Measurements from ENCODE around the gene RSRP1. TPM values are rescaled to one million over a fixed set of nuclear protein-coding genes. Genes with fewer than 3 reads are reported as not detected.
"Not testable (repeated sequence)": the region's sequence is repeated elsewhere in the genome, so short reads cannot be mapped to it uniquely, and the experiment has no call there.

RSRP1 gene
- total RNA-seq, 4 donors from 2014 or later, result 31.4 to 99.8 (median 51.0) TPM

- DNase-seq; H3K27ac ChIP-seq; intact Hi-C loops (cut with DNase I): not testable (repeated sequence)
Measured at GRCh38 chr1:25277295-25277694, 30.0 kb upstream of the RSRP1 start.

DNA sequence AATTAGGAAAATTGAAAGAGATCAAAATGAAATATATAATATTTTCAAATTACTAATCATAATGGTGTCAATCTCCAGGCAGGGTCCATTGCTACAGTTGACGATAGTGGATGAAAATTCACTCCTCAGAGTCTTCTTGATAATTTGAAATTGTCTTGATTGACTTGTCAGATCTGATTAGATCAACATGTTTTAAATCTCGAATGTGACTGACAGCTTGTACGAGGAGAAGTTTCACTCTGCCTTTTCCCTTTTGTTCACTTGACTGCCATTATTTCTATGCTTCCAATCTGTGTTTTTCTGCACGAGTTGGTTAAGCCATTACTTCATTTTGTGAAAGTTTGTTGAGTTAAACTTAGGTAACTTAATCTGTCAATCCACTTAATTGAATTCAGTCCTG lies 28.4 kb upstream of the RSRP1 start:
- H3K9me3 ChIP-seq; H3K27ac ChIP-seq; intact Hi-C loops (cut with DNase I); H3K27me3 ChIP-seq; H3K4me1 ChIP-seq; H3K4me3 ChIP-seq; H3K36me3 ChIP-seq; DNase-seq: not testable (repeated sequence)
- 73 to 74% methylated on average over 4 of the region's 4 CpGs for WGBS, 2 donors

More at GRCh38 chr1:25277295-25277694, 30.0 kb upstream of the RSRP1 start:
- not testable (repeated sequence) for H3K27me3 ChIP-seq, H3K36me3 ChIP-seq, H3K9me3 ChIP-seq, H3K4me3 ChIP-seq, H3K4me1 ChIP-seq
- 70% methylated on average over 1 of the region's 1 CpG; no CpG with 5 or more reads in 1 of the 2 donors for WGBS, 2 donors

GRCh38 chr1:25272238-25272637 lies 25.0 kb upstream of the RSRP1 start, which contains the start of gene RHD:
RHD (plus strand) TSS chr1:25272509; CDS start chr1:25272548, 39 bp downstream.
- intact Hi-C loops (cut with DNase I), result not testable (repeated sequence)

DNA sequence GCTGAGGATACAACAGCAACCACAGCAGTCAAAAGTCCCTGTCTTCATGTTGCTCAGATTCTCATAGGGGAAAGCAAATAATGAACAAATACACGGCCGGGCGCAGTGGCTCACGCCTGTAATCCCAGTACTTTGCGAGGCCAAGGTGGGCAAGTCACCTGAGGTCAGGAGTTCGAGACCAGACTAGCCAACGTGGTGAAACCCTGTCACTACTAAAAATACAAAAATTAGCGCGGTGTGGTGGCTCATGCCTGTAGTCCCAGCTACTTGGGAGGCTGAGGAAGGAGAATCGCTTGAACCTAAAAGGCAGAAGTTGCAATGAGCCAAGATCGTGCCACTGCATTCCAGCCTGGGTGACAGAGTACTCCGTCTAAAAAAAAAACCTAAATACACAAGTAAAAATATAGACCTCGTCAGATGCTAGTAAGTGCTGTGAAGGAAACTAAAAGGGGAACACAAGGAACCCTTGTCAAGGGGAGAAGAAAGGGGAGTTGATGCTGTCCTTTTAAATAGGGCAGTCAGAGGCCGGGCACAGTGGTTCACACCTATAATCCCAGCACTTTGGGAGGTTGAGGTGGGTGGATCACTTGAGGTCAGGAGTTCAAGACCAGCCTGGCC lies 21.0 kb upstream of the RSRP1 start:
- Histone ChIP-seq H3K4me1 (peaks cover 0 to 14% (median 0%) of the 10 kb centered on the region in 3 donors), H3K27ac (peak overlapping the region; percentile 82 to 95 (median 90)), H3K4me3 (peak overlapping the region; percentile 45 to 63 (median 59))
- H3K9me3 ChIP-seq; H3K36me3 ChIP-seq; H3K27me3 ChIP-seq; intact Hi-C loops (cut with DNase I); DNase-seq: not testable (repeated sequence)
- 43 to 46% methylated on average over 5 to 14 of the region's 14 CpGs for WGBS, 2 donors

More at GRCh38 chr1:25272238-25272637, 25.0 kb upstream of the RSRP1 start, which contains the start of gene RHD:
- H3K27ac ChIP-seq, H3K36me3 ChIP-seq, DNase-seq, H3K9me3 ChIP-seq, H3K27me3 ChIP-seq, H3K4me1 ChIP-seq, H3K4me3 ChIP-seq: not testable (repeated sequence)
- WGBS, 2 donors, result 63 to 92% methylated on average over 2 to 8 of the region's 8 CpGs

DNA sequence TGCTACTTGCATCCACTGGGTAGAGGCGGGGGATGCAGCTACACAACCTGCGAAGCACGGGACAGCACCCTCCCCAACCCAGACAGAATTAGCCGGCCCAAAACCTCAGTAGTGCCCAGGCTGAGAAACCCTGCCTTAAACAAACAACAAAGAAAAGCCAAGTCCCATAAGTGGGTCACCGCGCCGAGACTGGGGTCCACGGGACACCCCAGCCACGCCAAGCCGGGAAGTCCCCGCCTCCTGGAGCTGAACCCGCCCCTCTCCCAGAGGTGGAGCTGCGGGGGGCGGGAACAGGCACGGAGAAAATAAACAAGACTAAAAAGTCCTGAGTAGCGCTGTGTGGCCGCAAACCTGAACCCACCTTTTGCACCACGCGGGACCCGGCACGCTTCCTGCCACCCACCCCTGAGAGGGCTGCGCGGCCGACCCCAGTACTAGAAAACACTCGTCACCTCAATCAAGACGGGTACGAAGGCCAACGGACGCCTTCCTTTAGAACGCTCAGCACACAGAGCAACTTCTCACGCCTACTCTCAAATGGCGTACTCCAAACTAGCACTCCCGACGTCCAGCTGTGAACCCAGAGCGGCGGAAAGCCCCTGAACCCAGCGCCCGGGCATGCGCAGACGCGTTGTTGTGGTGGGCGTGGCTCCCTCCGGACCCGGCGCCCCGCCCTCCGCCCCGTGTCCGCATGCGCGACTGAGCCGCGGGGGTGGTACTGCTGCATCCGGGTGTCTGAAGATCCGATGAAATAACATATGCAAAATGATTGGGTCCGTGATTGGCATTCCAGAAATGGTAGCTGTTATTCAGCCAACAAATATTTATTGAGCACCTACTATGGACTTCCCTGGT lies 20.3 kb upstream of the RSRP1 start:
- WGBS, 2 donors, result 0% methylated on average over 1 of the region's 56 CpGs; no CpG with 5 or more reads in 1 of the 2 donors
- H3K27me3 ChIP-seq; intact Hi-C loops (cut with DNase I); H3K9me3 ChIP-seq; H3K36me3 ChIP-seq: not testable (repeated sequence)
- DNase-seq, result peak; percentile 5
- peaks cover 0 to 14% (median 0%) of the 10 kb centered on the region in 3 donors for H3K4me1 ChIP-seq
- TF ChIP-seq, protein P1, sequence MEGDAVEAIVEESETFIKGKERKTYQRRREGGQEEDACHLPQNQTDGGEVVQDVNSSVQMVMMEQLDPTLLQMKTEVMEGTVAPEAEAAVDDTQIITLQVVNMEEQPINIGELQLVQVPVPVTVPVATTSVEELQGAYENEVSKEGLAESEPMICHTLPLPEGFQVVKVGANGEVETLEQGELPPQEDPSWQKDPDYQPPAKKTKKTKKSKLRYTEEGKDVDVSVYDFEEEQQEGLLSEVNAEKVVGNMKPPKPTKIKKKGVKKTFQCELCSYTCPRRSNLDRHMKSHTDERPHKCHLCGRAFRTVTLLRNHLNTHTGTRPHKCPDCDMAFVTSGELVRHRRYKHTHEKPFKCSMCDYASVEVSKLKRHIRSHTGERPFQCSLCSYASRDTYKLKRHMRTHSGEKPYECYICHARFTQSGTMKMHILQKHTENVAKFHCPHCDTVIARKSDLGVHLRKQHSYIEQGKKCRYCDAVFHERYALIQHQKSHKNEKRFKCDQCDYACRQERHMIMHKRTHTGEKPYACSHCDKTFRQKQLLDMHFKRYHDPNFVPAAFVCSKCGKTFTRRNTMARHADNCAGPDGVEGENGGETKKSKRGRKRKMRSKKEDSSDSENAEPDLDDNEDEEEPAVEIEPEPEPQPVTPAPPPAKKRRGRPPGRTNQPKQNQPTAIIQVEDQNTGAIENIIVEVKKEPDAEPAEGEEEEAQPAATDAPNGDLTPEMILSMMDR (IDR thresholded peaks at IDR 0.05), result peak in 1 of 6 experiments; percentile 22
- peak in 2 of 4 donors; percentile 12 to 66 for TF ChIP-seq POLR2A (IDR thresholded peaks at IDR 0.05)
- peak overlapping the region; percentile 82 to 95 (median 90) for H3K27ac ChIP-seq
- peak overlapping the region; percentile 45 to 63 (median 59) for H3K4me3 ChIP-seq

DNA sequence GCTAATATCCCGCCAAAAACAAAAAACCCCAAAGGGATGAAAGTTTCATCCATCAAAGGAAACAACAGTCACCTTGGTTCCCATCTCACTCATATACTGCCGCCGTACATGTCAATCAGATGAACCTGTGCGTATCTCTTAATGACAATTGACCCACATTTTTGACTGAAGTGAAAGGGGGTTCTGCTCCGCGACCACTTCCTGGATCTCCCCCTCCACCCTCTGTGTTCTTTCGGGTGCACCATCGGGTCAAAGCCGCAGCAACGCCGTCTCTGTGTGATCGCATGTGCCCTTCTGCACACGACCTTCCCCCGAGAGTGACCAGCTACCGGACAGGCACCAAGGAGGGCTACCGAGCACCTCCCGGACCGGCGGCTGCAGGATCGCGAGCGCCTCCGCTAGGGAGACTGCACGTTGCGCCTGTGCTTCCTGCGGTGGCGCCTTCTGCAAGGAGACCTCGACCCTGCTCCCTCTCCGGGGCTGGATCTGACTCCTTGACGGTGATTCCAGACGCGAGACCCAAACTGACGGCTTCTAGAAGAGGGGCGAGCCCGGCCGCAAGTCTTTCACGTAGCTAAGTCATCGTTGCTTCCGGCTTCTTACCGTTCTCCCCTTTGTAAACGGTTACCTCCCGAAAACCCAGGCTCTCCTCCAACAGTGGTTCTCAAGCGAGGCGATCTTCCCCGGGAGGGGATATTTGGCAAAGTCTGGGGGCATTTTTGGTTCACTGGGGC lies 19.5 kb upstream of the RSRP1 start:
- H3K27me3 ChIP-seq; H3K9me3 ChIP-seq; intact Hi-C loops (cut with DNase I); DNase-seq: not testable (repeated sequence)
- 0 to 1% methylated on average over 2 to 11 of the region's 45 CpGs for WGBS, 2 donors
- H3K4me3 ChIP-seq, result peak overlapping the region; percentile 45 to 63 (median 59)
- peak overlapping the region in 3 of 4 donors; percentile 25 to 93 (median 82) for H3K27ac ChIP-seq
- H3K4me1 ChIP-seq, result peaks cover 0 to 14% (median 0%) of the 10 kb centered on the region in 3 donors
- peaks cover 0 to 12% (median 0%) of the 10 kb centered on the region in 3 donors for H3K36me3 ChIP-seq

DNA sequence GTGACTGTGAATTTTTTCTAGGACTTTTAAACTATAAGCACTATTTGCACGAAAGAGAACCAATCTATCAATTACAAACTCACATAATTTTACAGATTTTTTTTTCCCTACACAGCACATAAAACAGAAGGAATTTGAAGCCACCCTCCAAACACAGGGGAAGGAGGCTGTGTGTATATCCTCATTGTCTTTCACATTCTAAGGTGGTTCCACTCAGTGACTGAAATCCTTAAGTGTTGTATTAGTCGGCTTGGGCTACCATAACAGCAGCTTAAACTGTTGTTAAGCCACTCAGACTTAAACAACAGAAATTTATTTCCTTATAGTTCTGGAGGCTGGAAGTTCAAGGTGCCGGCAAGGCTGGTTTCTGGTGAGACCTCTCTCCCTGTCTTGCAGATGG lies 13.1 kb upstream of the RSRP1 start:
- H3K9me3 ChIP-seq; H3K4me3 ChIP-seq; H3K27me3 ChIP-seq; DNase-seq; intact Hi-C loops (cut with DNase I); H3K27ac ChIP-seq; H3K4me1 ChIP-seq: not testable (repeated sequence)
- peaks cover 0 to 12% (median 0%) of the 10 kb centered on the region in 3 donors for H3K36me3 ChIP-seq
- WGBS, 2 donors, result 67 to 79% methylated on average over 3 of the region's 3 CpGs

All from esophagus squamous epithelium (tissue), 5 donors.